H1 (cell line): ENCODE measurements around the gene ZNF738.

ENCODE experiments used
- CBX8 ChIP-seq: fragments of 300-800, 300-1000 bp; sonication (generic); IDR thresholded peaks from 2 replicates; pipeline ENCODE4 v1.7.1; 2016; ENCODE audit warnings: low read depth, low read length, borderline replicate concordance
- CEBPB ChIP-seq: IDR thresholded peaks from 2 replicates; pipeline ENCODE4 v1.6.1; 2012; ENCODE audit warnings: low read depth, low read length
- CTCF ChIP-seq, 3 experiments: IDR thresholded peaks; 1 replicate in 2 of 3; 2 replicates in 1 of 3; pipeline versions ENCODE4 v1.5.1 to v1.6.1; 2011; ENCODE audit warnings: low read length in 3 of 3, mild to moderate bottlenecking in 3 of 3, inconsistent platforms in 2 of 3, low read depth in 1 of 3, moderate library complexity in 1 of 3; ENCODE audit not compliant: insufficient read depth in 1 of 3; ENCODE audit errors: control extremely low read depth in 1 of 3
- HDAC2 ChIP-seq, 2 experiments: fragments of 300-600 bp in 1 of 2; sonication (generic) in 1 of 2; IDR thresholded peaks; 2 replicates each; pipeline ENCODE4 v1.6.1; 2011 to 2012; ENCODE audit warnings: low read depth in 2 of 2, low read length in 2 of 2, mild to moderate bottlenecking in 2 of 2, moderate library complexity in 2 of 2, borderline replicate concordance in 1 of 2, inconsistent platforms in 1 of 2
- POLR2A ChIP-seq, 2 experiments: IDR thresholded peaks; 1 replicate in 1 of 2; 2 replicates in 1 of 2; pipeline ENCODE4 v1.6.1; 2011; ENCODE audit warnings: low read depth in 2 of 2, low read length in 2 of 2, mild to moderate bottlenecking in 2 of 2; ENCODE audit errors: control extremely low read depth in 1 of 2
- RNF2 ChIP-seq: fragments of 200-900, 300-1000 bp; sonication (generic); IDR thresholded peaks from 2 replicates; pipeline ENCODE4 v1.7.1; 2016; ENCODE audit warnings: borderline replicate concordance, low read depth, mild to moderate bottlenecking, antibody characterized with exemption, low read length; ENCODE audit not compliant: poor library complexity, severe bottlenecking; ENCODE audit errors: missing control alignments
- TBP ChIP-seq: IDR thresholded peaks from 2 replicates; pipeline ENCODE4 v1.6.1; 2011; ENCODE audit warnings: low read depth, low read length, improper control_type of control experiment
- ZNF274 ChIP-seq: IDR thresholded peaks from 2 replicates; pipeline ENCODE4 v1.7.0; 2012; ENCODE audit warnings: low read length, borderline replicate concordance; ENCODE audit errors: extremely low read depth

- TF ChIP-seq CBX8 (no peak), CTCF (IDR thresholded peaks at IDR 0.05; ENCODE audit: control extremely low read depth in 1 of 3, insufficient read depth in 1 of 3, low read depth in 1 of 3, low read length in 3 of 3) (no peak), HDAC2 (IDR thresholded peaks at IDR 0.05; ENCODE audit: borderline replicate concordance in 1 of 2, low read depth in 2 of 2, low read length in 2 of 2) (no peak), TBP (no peak), POLR2A (IDR thresholded peaks at IDR 0.05; ENCODE audit: control extremely low read depth in 1 of 2, low read depth in 2 of 2, low read length in 2 of 2) (no peak), ZNF274 (no peak), RNF2 (no peak), CEBPB (no peak)
Measured at GRCh38 chr19:21422244-21422643, 63.4 kb downstream of the ZNF738 start.
